NCI-H2107 treated with DMSO at 0.1 percent for 48 hours (cell line): ENCODE data around the gene ARHGEF7.
A peak's percentile ranks its signal among the peaks of the same experiment; 100 is the strongest.

Experiments used
- DNase-seq: peaks from one replicate; lab custom pipeline; 2025; ENCODE audit not compliant: unreplicated experiment; lab: John Stamatoyannopoulos, UW

ARHGEF7 gene

GRCh38 chr13:111343186-111343805 lies 228.2 kb downstream of the ARHGEF7 start:
- DNase-seq, result no peak

- peak; percentile 96 for DNase-seq
Observed at GRCh38 chr13:111344471-111345191, 229.5 kb downstream of the ARHGEF7 start.

DNA sequence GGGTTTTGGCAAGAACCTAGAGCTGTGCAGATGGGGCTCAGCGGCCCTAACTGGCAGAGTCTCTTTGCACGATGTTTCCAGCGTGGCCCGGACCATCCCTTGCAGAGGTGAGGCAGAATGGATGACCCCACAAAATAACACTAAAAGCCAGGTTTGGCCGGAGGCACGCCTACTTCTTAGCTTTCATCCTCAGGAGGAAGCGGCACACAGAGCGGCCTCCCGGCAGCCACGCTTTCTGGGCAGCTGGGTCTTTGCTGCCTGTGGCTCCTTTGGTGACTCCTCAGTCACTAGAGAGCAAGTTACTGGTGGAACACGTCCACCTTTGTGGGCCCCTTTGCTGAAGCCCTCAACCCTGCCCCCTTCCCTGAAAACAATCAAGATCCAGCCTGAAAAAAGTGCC lies 230.6 kb downstream of the ARHGEF7 start:
- DNase-seq, result no peak

DNA sequence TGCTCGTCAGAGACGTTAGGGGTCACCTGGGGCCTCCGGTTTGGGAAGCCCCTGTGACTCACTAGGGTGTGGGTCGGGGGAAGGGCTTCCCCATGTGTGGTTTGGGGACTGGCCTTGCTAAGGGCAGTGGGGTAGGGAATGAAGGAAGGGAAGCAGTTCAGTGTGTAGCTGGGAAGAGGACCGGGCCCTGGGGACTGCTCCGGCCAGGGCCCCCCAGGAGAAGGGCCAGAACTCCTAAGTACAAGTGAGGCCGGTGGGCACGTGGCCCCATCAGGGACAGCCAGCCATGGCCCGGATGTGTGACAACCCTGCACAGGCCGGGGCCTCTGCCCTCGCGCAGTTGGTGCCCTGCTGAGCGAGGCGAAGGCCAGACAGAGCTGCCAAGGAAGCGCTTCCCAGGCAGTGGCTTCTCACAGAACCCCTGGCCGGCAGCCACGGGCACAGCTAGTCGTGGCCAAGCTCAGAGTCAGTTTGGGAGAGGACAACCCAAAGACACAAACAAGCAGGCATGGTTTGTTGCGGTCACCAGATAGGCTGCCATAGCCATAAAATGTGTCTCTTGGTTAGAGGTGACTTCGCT lies 231.1 kb downstream of the ARHGEF7 start:
- no peak for DNase-seq

- DNase-seq, result no peak
Observed at GRCh38 chr13:111347438-111347837, 232.3 kb downstream of the ARHGEF7 start.

DNA sequence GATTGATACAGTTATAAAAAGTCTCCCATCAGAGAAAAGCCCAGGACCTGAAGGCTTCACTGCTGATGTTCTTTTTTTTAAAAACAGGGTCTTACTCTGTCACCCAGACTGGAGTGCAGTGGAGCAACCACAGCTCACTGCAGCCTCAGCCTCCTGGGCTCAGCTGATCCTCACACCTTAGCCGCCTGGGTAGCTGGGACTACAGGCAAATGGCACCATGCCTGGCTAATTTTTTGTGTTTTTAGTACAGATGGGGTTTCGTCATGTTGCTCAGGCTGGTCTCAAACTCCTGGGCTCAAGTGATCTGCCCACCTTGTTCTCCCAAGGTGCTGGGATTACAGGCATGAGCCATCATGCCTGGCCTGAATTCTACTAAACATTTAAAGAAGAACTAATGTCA lies 238.4 kb downstream of the ARHGEF7 start:
- DNase-seq, result no peak

DNA sequence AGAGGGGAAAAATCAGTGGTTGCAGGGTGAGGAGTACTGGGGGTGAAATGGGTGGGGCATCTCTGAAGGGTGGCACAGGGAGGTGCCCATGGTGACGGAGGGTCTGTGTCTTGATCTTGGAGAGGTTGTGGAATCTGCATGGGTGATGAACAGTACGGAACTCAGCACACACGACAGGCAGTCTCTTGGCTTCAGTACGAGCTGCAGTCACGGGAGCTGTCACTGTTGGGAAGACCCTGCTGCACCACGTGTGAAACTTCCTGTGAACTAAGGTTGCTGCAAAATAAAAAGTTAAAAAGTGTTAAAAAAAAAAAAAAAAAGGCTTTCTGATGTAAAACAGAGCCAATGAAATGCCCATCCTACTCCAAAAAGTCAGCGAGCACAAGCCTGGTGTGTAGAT lies 239.7 kb downstream of the ARHGEF7 start:
- no peak for DNase-seq
